ENCODE results near the gene TMEM126B. TPM values are rescaled to one million over a fixed set of nuclear protein-coding genes. Genes with fewer than 3 reads are reported as not detected.

Gene TMEM126B
- total RNA-seq, 1 experiment from 2014 or later, result 65.8 TPM

GRCh38 chr11:85656777-85657176 lies 28.4 kb downstream of the TMEM126B start:
- Mint-ChIP-seq H3K9me3 (no peaks in the 10 kb centered on the region), H3K36me3 (peaks cover 42% of the 10 kb centered on the region), H3K27me3 (ENCODE audit: low read depth) (no peaks in the 10 kb centered on the region), H3K4me1 (peaks cover 26% of the 10 kb centered on the region), H3K27ac (no peak overlapping the region; the same call in 1 of the 2 replicates), H3K4me3 (no peak overlapping the region)
- ChIA-PET CTCF (no interaction called here), POLR2A (no interaction called here)
- no peak for ATAC-seq
- DNase-seq (ENCODE audit: low spot score), result no peak
- TF ChIP-seq TEAD4 (CRISPR knock-in tag; IDR thresholded peaks at IDR 0.05), result no peak

GRCh38 chr11:85658180-85658579 lies 29.8 kb downstream of the TMEM126B start:
- Mint-ChIP-seq H3K27ac (no peak overlapping the region), H3K4me3 (no peak overlapping the region), H3K4me1 (peaks cover 28% of the 10 kb centered on the region), H3K36me3 (peaks cover 52% of the 10 kb centered on the region), H3K27me3 (ENCODE audit: low read depth) (no peaks in the 10 kb centered on the region), H3K9me3 (no peaks in the 10 kb centered on the region)
- TF ChIP-seq CDX4 (CRISPR knock-in tag; IDR thresholded peaks at IDR 0.05; ENCODE audit: borderline replicate concordance) (no peak), ZMAT4 (CRISPR knock-in tag; IDR thresholded peaks at IDR 0.05) (no peak)
- POLR2A ChIA-PET, result interaction anchor here (0.8 kb wide), 1 partner anchor 10 kb away, joined by 3 read pairs; the partner anchor contains the start of gene TMEM126A
- DNase-seq (ENCODE audit: low spot score), result no peak
- CTCF ChIA-PET, result no interaction called here
- ATAC-seq, result no peak

- Mint-ChIP-seq H3K27me3 (ENCODE audit: low read depth) (no peaks in the 10 kb centered on the region), H3K9me3 (no peaks in the 10 kb centered on the region), H3K4me3 (peak overlapping the region; percentile 96), H3K4me1 (peaks cover 38% of the 10 kb centered on the region), H3K36me3 (peaks cover 51% of the 10 kb centered on the region), H3K27ac (no peak overlapping the region)
- no peak for DNase-seq (ENCODE audit: low spot score)
- POLR2A ChIA-PET, result interaction anchor here (1.5 kb wide), 1 partner anchor 14 kb away, joined by 3 read pairs; the partner anchor contains the start of gene TMEM126A
- CTCF ChIA-PET, result no interaction called here
- ATAC-seq, result no peak
- TF ChIP-seq ZBTB21 (CRISPR knock-in tag; IDR thresholded peaks at IDR 0.05; ENCODE audit: borderline replicate concordance), result no peak
- no peak for TF ChIP-seq ARID4B (CRISPR knock-in tag; IDR thresholded peaks at IDR 0.05; ENCODE audit: borderline replicate concordance)
- TF ChIP-seq TEAD1 (CRISPR knock-in tag; IDR thresholded peaks at IDR 0.05), result no peak
- no peak for TF ChIP-seq CREB1 (CRISPR knock-in tag; IDR thresholded peaks at IDR 0.05)
- TF ChIP-seq ATF6 (CRISPR knock-in tag; IDR thresholded peaks at IDR 0.05), result no peak
- TF ChIP-seq ZNF416 (CRISPR knock-in tag; IDR thresholded peaks at IDR 0.05), result no peak
- TF ChIP-seq ERG (CRISPR knock-in tag; IDR thresholded peaks at IDR 0.05), result no peak
- no peak for TF ChIP-seq SMAD3 (CRISPR knock-in tag; IDR thresholded peaks at IDR 0.05; ENCODE audit: borderline replicate concordance)
- no peak for TF ChIP-seq SOX15 (CRISPR knock-in tag; IDR thresholded peaks at IDR 0.05)
- no peak for TF ChIP-seq FOXJ3 (CRISPR knock-in tag; IDR thresholded peaks at IDR 0.05; ENCODE audit: borderline replicate concordance)
- no peak for TF ChIP-seq ZNF512 (CRISPR knock-in tag; IDR thresholded peaks at IDR 0.05; ENCODE audit: borderline replicate concordance)
- TF ChIP-seq NFE2L1 (CRISPR knock-in tag; IDR thresholded peaks at IDR 0.05), result no peak
- TF ChIP-seq TCF7 (CRISPR knock-in tag; IDR thresholded peaks at IDR 0.05; ENCODE audit: low read depth), result no peak
- no peak for TF ChIP-seq USF2 (CRISPR knock-in tag; IDR thresholded peaks at IDR 0.05)
- no peak for TF ChIP-seq SP1 (CRISPR knock-in tag; conservative IDR thresholded peaks at IDR 0.05)
- TF ChIP-seq NR1H2 (CRISPR knock-in tag; IDR thresholded peaks at IDR 0.05), result no peak
- no peak for TF ChIP-seq GRHL2 (CRISPR knock-in tag; IDR thresholded peaks at IDR 0.05; ENCODE audit: insufficient replicate concordance, severe bottlenecking)
These were observed 33.7 kb downstream of the TMEM126B start for GRCh38 chr11:85661972-85662664.
